ENCODE results near the gene SLC39A13.
A peak's percentile ranks its signal among the peaks of the same experiment; 100 is the strongest.

Gene SLC39A13

GRCh38 chr11:47396049-47396320 lies 12.4 kb upstream of the SLC39A13 start:
- H3K9me2 ChIP-seq (replicated peaks; ENCODE audit: insufficient read depth, low read length), result no peaks in the 10 kb centered on the region
- H3K4me2 ChIP-seq (ENCODE audit: low read depth, low read length, poor library complexity, severe bottlenecking), result no peak overlapping the region
- no peaks in the 10 kb centered on the region for H3K27me3 ChIP-seq (ENCODE audit: low read length)
- no peaks in the 10 kb centered on the region for H4K20me1 ChIP-seq (ENCODE audit: low read depth, low read length)
- H3K9ac ChIP-seq (ENCODE audit: low read length), result peak overlapping the region; percentile 59; the same call in 1 of the 2 replicates
- peak overlapping the region; percentile 64 for H3K27ac ChIP-seq (ENCODE audit: low read depth, low read length)
- TF ChIP-seq CTCF (IDR thresholded peaks at IDR 0.05; ENCODE audit: insufficient read depth, low read length, poor library complexity, severe bottlenecking) (no peak), EZH2phosphoT487 (conservative IDR thresholded peaks at IDR 0.05; ENCODE audit: low read length) (no peak)
- H3K36me3 ChIP-seq (ENCODE audit: low read length), result no peaks in the 10 kb centered on the region
- no peak overlapping the region for H3K4me3 ChIP-seq (ENCODE audit: insufficient read depth, low read length, poor library complexity, severe bottlenecking)
- H3F3A ChIP-seq (ENCODE audit: insufficient read depth), result peaks cover 17% of the 10 kb centered on the region
- H2AFZ ChIP-seq (ENCODE audit: low read depth, low read length, severe bottlenecking), result no peak overlapping the region
- H3K79me2 ChIP-seq (ENCODE audit: insufficient read depth, low read length), result no peaks in the 10 kb centered on the region
- no peaks in the 10 kb centered on the region for H3K9me3 ChIP-seq (ENCODE audit: insufficient read depth, low read length)

- Histone ChIP-seq H3K27me3 (ENCODE audit: low read length) (no peaks in the 10 kb centered on the region), H3K4me2 (ENCODE audit: low read depth, low read length, poor library complexity, severe bottlenecking) (no peak overlapping the region), H3K9me2 (replicated peaks; ENCODE audit: insufficient read depth, low read length) (no peaks in the 10 kb centered on the region), H3K9ac (ENCODE audit: low read length) (no peak overlapping the region), H3K79me2 (ENCODE audit: insufficient read depth, low read length) (no peaks in the 10 kb centered on the region), H4K20me1 (ENCODE audit: low read depth, low read length) (no peaks in the 10 kb centered on the region), H2AFZ (ENCODE audit: low read depth, low read length, severe bottlenecking) (no peak overlapping the region), H3K4me3 (ENCODE audit: insufficient read depth, low read length, poor library complexity, severe bottlenecking) (no peak overlapping the region), H3K9me3 (ENCODE audit: insufficient read depth, low read length) (no peaks in the 10 kb centered on the region), H3F3A (ENCODE audit: insufficient read depth) (peaks cover 26% of the 10 kb centered on the region), H3K27ac (ENCODE audit: low read depth, low read length) (no peak overlapping the region), H3K36me3 (ENCODE audit: low read length) (no peaks in the 10 kb centered on the region)
- TF ChIP-seq CTCF (IDR thresholded peaks at IDR 0.05; ENCODE audit: insufficient read depth, low read length, poor library complexity, severe bottlenecking), result no peak
- no peak for TF ChIP-seq EZH2phosphoT487 (conservative IDR thresholded peaks at IDR 0.05; ENCODE audit: low read length)
These were observed 10.4 kb upstream of the SLC39A13 start for GRCh38 chr11:47398011-47398410.

- Histone ChIP-seq H3K9ac (ENCODE audit: low read length) (no peak overlapping the region), H2AFZ (ENCODE audit: low read depth, low read length, severe bottlenecking) (no peak overlapping the region), H3K9me3 (ENCODE audit: insufficient read depth, low read length) (no peaks in the 10 kb centered on the region), H3K79me2 (ENCODE audit: insufficient read depth, low read length) (no peaks in the 10 kb centered on the region), H4K20me1 (ENCODE audit: low read depth, low read length) (no peaks in the 10 kb centered on the region), H3F3A (ENCODE audit: insufficient read depth) (peaks cover 26% of the 10 kb centered on the region), H3K36me3 (ENCODE audit: low read length) (no peaks in the 10 kb centered on the region), H3K27me3 (ENCODE audit: low read length) (no peaks in the 10 kb centered on the region), H3K4me3 (ENCODE audit: insufficient read depth, low read length, poor library complexity, severe bottlenecking) (no peak overlapping the region), H3K9me2 (replicated peaks; ENCODE audit: insufficient read depth, low read length) (no peaks in the 10 kb centered on the region), H3K27ac (ENCODE audit: low read depth, low read length) (peak overlapping the region; percentile 98; the same call in 1 of the 2 replicates), H3K4me2 (ENCODE audit: low read depth, low read length, poor library complexity, severe bottlenecking) (no peak overlapping the region)
- no peak for TF ChIP-seq EZH2phosphoT487 (conservative IDR thresholded peaks at IDR 0.05; ENCODE audit: low read length)
These were observed 9.8 kb upstream of the SLC39A13 start for GRCh38 chr11:47398551-47398950.

- H3K9me3 ChIP-seq (ENCODE audit: insufficient read depth, low read length), result no peaks in the 10 kb centered on the region
- TF ChIP-seq CTCF (IDR thresholded peaks at IDR 0.05; ENCODE audit: insufficient read depth, low read length, poor library complexity, severe bottlenecking), result no peak
- TF ChIP-seq EZH2phosphoT487 (conservative IDR thresholded peaks at IDR 0.05; ENCODE audit: low read length), result no peak
- peaks cover 29% of the 10 kb centered on the region for H3F3A ChIP-seq (ENCODE audit: insufficient read depth)
- no peaks in the 10 kb centered on the region for H3K9me2 ChIP-seq (replicated peaks; ENCODE audit: insufficient read depth, low read length)
- peak overlapping the region; percentile 98 for H3K27ac ChIP-seq (ENCODE audit: low read depth, low read length)
- H3K4me2 ChIP-seq (ENCODE audit: low read depth, low read length, poor library complexity, severe bottlenecking), result peak overlapping the region; percentile 94
- H4K20me1 ChIP-seq (ENCODE audit: low read depth, low read length), result no peaks in the 10 kb centered on the region
- no peaks in the 10 kb centered on the region for H3K27me3 ChIP-seq (ENCODE audit: low read length)
- H3K9ac ChIP-seq (ENCODE audit: low read length), result peak overlapping the region; percentile 70
- no peaks in the 10 kb centered on the region for H3K36me3 ChIP-seq (ENCODE audit: low read length)
- no peaks in the 10 kb centered on the region for H3K79me2 ChIP-seq (ENCODE audit: insufficient read depth, low read length)
- peak overlapping the region; percentile 62 for H3K4me3 ChIP-seq (ENCODE audit: insufficient read depth, low read length, poor library complexity, severe bottlenecking)
- no peak overlapping the region for H2AFZ ChIP-seq (ENCODE audit: low read depth, low read length, severe bottlenecking)
These were observed 8.3 kb upstream of the SLC39A13 start for GRCh38 chr11:47399860-47400767.

All from SU-DHL-6 (cell line).